CD4-positive, alpha-beta T cell treated with Interleukin-10 for 1 hour (primary cell): ENCODE results near the gene BEST4.
A peak's percentile ranks its signal among the peaks of the same experiment; 100 is the strongest.
"Not testable (repeated sequence)": the region's sequence is repeated elsewhere in the genome, so short reads cannot be mapped to it uniquely, and the experiment has no call there.

ENCODE experiments used
- DNase-seq: peaks from one replicate; pipeline ENCODE4 v3.0.0-alpha.2; 2020

BEST4 gene

GRCh38 chr1:44819196-44819607 lies 31.2 kb upstream of the BEST4 start:
- DNase-seq = no peak

GRCh38 chr1:44817771-44818495 lies 30.0 kb upstream of the BEST4 start:
- DNase-seq = no peak

- no peak for DNase-seq
Measured at GRCh38 chr1:44817307-44817706, 29.3 kb upstream of the BEST4 start.

- not testable (repeated sequence) for DNase-seq
Measured at GRCh38 chr1:44815926-44816325, 28.0 kb upstream of the BEST4 start.

GRCh38 chr1:44812822-44813543 lies 25.0 kb upstream of the BEST4 start:
- DNase-seq = peak; percentile 28

- DNase-seq = peak; percentile 27
Measured at GRCh38 chr1:44811234-44811633, 23.3 kb upstream of the BEST4 start.

GRCh38 chr1:44810762-44811105 lies 22.8 kb upstream of the BEST4 start:
- not testable (repeated sequence) for DNase-seq

GRCh38 chr1:44810101-44810761 lies 22.3 kb upstream of the BEST4 start:
- peak; percentile 59 for DNase-seq

GRCh38 chr1:44808938-44809917 lies 21.3 kb upstream of the BEST4 start:
- peak; percentile 92 for DNase-seq

GRCh38 chr1:44808063-44808937 lies 20.3 kb upstream of the BEST4 start, which contains the start of gene BTBD19:
Gene BTBD19, plus strand, starts transcription at chr1:44808523. Its CDS starts 298 bp downstream, at chr1:44808821.
- peak; percentile 84 for DNase-seq

- DNase-seq = peak; percentile 94
Measured at GRCh38 chr1:44807364-44808062, 19.5 kb upstream of the BEST4 start.

GRCh38 chr1:44806704-44807363 lies 18.9 kb upstream of the BEST4 start, which contains the start of gene DYNLT4:
Gene DYNLT4, minus strand, starts transcription at chr1:44807351. Its CDS starts 683 bp downstream, at chr1:44806668.
- peak; percentile 39 for DNase-seq

- peak; percentile 40 for DNase-seq
Measured at GRCh38 chr1:44806025-44806703, 18.2 kb upstream of the BEST4 start.

- peak; percentile 27 for DNase-seq
Measured at GRCh38 chr1:44805311-44806024, 17.5 kb upstream of the BEST4 start.

GRCh38 chr1:44803312-44804095 lies 15.5 kb upstream of the BEST4 start:
- peak; percentile 33 for DNase-seq

- no peak for DNase-seq
Measured at GRCh38 chr1:44803062-44803311, 15.0 kb upstream of the BEST4 start.

- no peak for DNase-seq
Measured at GRCh38 chr1:44802306-44803061, 14.5 kb upstream of the BEST4 start.
